KMS-11 (cell line): ENCODE data around the gene SEMA3D.

Source experiments
- H2AFZ ChIP-seq: fragments of 200-600 bp; sonication (generic); 2 replicates; pipeline ENCODE4 v1.6.1; 2016; ENCODE audit warnings: antibody characterized with exemption, mixed run types, low read depth
- H3K27ac ChIP-seq: fragments of 200-600 bp; sonication (generic); 2 replicates; pipeline ENCODE4 v1.6.1; 2016; ENCODE audit warnings: mild to moderate bottlenecking, mixed run types
- H3K27me3 ChIP-seq: fragments of 200-600 bp; sonication (generic); 2 replicates; pipeline ENCODE4 v1.6.1; 2017; ENCODE audit warnings: mild to moderate bottlenecking, low read depth, mixed run types, moderate library complexity; ENCODE audit not compliant: insufficient read depth
- H3K36me3 ChIP-seq: fragments of 200-600 bp; sonication (generic); 2 replicates; pipeline ENCODE4 v1.6.1; 2017; ENCODE audit warnings: mild to moderate bottlenecking, mixed run types; ENCODE audit not compliant: insufficient read depth
- H3K4me1 ChIP-seq: fragments of 200-600 bp; sonication (generic); 2 replicates; pipeline ENCODE4 v1.6.1; 2016; ENCODE audit warnings: mild to moderate bottlenecking, low read depth, mixed run types; ENCODE audit not compliant: poor library complexity, severe bottlenecking
- H3K4me2 ChIP-seq: fragments of 200-600 bp; sonication (generic); 2 replicates; pipeline ENCODE4 v1.7.0; 2016; ENCODE audit warnings: mild to moderate bottlenecking, mixed run types
- H3K4me3 ChIP-seq: fragments of 200-600 bp; sonication (generic); IDR thresholded peaks from 2 replicates; pipeline ENCODE4 v1.6.1; 2017; ENCODE audit warnings: low read depth, low read length, mixed read lengths; ENCODE audit not compliant: insufficient read depth
- H3K79me2 ChIP-seq: fragments of 200-600 bp; sonication (generic); 2 replicates; pipeline ENCODE4 v1.6.1; 2016; ENCODE audit warnings: low read depth, mixed run types; ENCODE audit not compliant: insufficient read depth
- H3K9ac ChIP-seq: fragments of 200-600 bp; sonication (generic); 2 replicates; pipeline ENCODE4 v1.6.1; 2016; ENCODE audit warnings: mild to moderate bottlenecking, mixed run types
- H4K20me1 ChIP-seq: fragments of 200-600 bp; sonication (generic); 2 replicates; pipeline ENCODE4 v1.6.1; 2016; ENCODE audit warnings: mild to moderate bottlenecking, mixed run types; ENCODE audit not compliant: insufficient read depth
- TF ChIP-seq, protein P1 (sequence below): fragments of 200-600 bp; sonication (generic); conservative IDR thresholded peaks from 2 replicates; pipeline ENCODE4 v1.6.1; 2017; ENCODE audit warnings: low read depth, mild to moderate bottlenecking, antibody characterized with exemption, low read length, moderate library complexity, mixed read lengths

SEMA3D gene

GRCh38 chr7:85081846-85082245, 105.0 kb downstream of the SEMA3D start:
- Histone ChIP-seq H3K4me3 (no peak overlapping the region), H2AFZ (no peak overlapping the region), H4K20me1 (no peaks in the 10 kb centered on the region), H3K4me1 (no peaks in the 10 kb centered on the region), H3K27ac (no peak overlapping the region), H3K79me2 (no peaks in the 10 kb centered on the region), H3K9ac (no peak overlapping the region), H3K27me3 (no peaks in the 10 kb centered on the region), H3K36me3 (no peaks in the 10 kb centered on the region; the same call in 1 of the 2 replicates), H3K4me2 (no peak overlapping the region)
- TF ChIP-seq, protein P1, sequence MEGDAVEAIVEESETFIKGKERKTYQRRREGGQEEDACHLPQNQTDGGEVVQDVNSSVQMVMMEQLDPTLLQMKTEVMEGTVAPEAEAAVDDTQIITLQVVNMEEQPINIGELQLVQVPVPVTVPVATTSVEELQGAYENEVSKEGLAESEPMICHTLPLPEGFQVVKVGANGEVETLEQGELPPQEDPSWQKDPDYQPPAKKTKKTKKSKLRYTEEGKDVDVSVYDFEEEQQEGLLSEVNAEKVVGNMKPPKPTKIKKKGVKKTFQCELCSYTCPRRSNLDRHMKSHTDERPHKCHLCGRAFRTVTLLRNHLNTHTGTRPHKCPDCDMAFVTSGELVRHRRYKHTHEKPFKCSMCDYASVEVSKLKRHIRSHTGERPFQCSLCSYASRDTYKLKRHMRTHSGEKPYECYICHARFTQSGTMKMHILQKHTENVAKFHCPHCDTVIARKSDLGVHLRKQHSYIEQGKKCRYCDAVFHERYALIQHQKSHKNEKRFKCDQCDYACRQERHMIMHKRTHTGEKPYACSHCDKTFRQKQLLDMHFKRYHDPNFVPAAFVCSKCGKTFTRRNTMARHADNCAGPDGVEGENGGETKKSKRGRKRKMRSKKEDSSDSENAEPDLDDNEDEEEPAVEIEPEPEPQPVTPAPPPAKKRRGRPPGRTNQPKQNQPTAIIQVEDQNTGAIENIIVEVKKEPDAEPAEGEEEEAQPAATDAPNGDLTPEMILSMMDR = no peak

- H3K4me3 ChIP-seq = no peak overlapping the region
- H3K27me3 ChIP-seq = no peaks in the 10 kb centered on the region
- H3K36me3 ChIP-seq = no peaks in the 10 kb centered on the region; the same call in 1 of the 2 replicates
- TF ChIP-seq, protein P1 = no peak
- no peak overlapping the region for H3K9ac ChIP-seq
- no peak overlapping the region for H3K4me2 ChIP-seq
- H3K4me1 ChIP-seq = no peaks in the 10 kb centered on the region
- no peaks in the 10 kb centered on the region for H4K20me1 ChIP-seq
- H3K79me2 ChIP-seq = no peaks in the 10 kb centered on the region
- H2AFZ ChIP-seq = no peak overlapping the region
- H3K27ac ChIP-seq = no peak overlapping the region
Observed at GRCh38 chr7:85081392-85081791, 105.5 kb downstream of the SEMA3D start.

DNA sequence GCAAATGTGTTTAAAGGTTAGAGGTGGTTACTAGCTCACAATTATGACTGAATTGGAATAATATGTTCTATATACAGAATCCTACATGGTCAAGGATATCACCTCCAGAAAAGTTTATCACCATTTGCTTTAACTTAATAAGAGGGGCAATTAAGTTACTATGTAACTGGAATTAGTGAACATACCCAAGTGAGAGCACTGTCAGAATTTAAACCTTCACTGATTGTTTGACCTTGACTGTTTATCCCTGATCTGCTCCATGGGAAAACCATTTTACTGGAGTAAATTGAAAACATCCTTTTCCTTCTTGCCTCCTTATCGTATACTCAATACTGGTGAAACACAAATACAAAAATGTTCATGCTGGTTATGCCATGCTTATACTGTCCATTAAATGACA, 107.4 kb downstream of the SEMA3D start:
- Histone ChIP-seq H3K4me3 (no peak overlapping the region), H3K36me3 (no peaks in the 10 kb centered on the region), H4K20me1 (no peaks in the 10 kb centered on the region), H3K27ac (no peak overlapping the region), H3K9ac (no peak overlapping the region), H3K79me2 (no peaks in the 10 kb centered on the region), H3K4me1 (no peaks in the 10 kb centered on the region), H3K4me2 (no peak overlapping the region), H2AFZ (no peak overlapping the region), H3K27me3 (no peaks in the 10 kb centered on the region)
- TF ChIP-seq, protein P1 = no peak

- H2AFZ ChIP-seq = no peak overlapping the region
- no peak overlapping the region for H3K4me2 ChIP-seq
- H3K27ac ChIP-seq = no peak overlapping the region
- no peaks in the 10 kb centered on the region for H3K4me1 ChIP-seq
- H3K9ac ChIP-seq = no peak overlapping the region
- no peaks in the 10 kb centered on the region for H4K20me1 ChIP-seq
- TF ChIP-seq, protein P1 = no peak
- H3K27me3 ChIP-seq = no peaks in the 10 kb centered on the region
- H3K79me2 ChIP-seq = no peaks in the 10 kb centered on the region
- no peaks in the 10 kb centered on the region for H3K36me3 ChIP-seq
- no peak overlapping the region for H3K4me3 ChIP-seq
Observed at GRCh38 chr7:85078181-85078580, 108.7 kb downstream of the SEMA3D start.
